IMR-90 (cell line): ENCODE data around the gene TSPYL1. TPM values are rescaled to one million over a fixed set of nuclear protein-coding genes. Genes with fewer than 3 reads are reported as not detected.

Experiments
- ATAC-seq: fragments of 200-7000 bp; cut with Tn5 transposase; 2 replicates; pipeline ENCODE4 v1.9.1; 2020; ENCODE audit warnings: low read depth, mild to moderate bottlenecking, moderate library complexity
- BruUV-seq: library from RNA; stranded (reverse); fragments of 400-500 nt; replicated peaks from 2 replicates; lab custom pipeline; 2021; lab: Mats Ljungman, UMichigan
- CTCF ChIA-PET: fragments of 300-600 bp; formaldehyde crosslinking; extraction: SDS; loops from one replicate; lab custom pipeline; 2021; ENCODE audit warnings: antibody characterized with exemption; lab: Yijun Ruan, JAX
- POLR2A ChIA-PET: fragments of 300-600 bp; sonication (Branson Sonifier 250); formaldehyde crosslinking; loops from one replicate; lab custom pipeline; 2022; ENCODE audit warnings: antibody characterized with exemption; ENCODE audit not compliant: unreplicated experiment; lab: Charles Lee
- DNase-seq: peaks from one replicate; pipeline ENCODE4 v3.0.0; 2013
- H2AFZ ChIP-seq: replicated peaks from 2 replicates; pipeline ENCODE3; 2013; ENCODE audit warnings: low read length, mild to moderate bottlenecking; ENCODE audit not compliant: poor library complexity
- H2AK5ac ChIP-seq: 2 replicates; pipeline ENCODE4 v1.6.1; 2013; ENCODE audit warnings: low read depth, low read length, inconsistent platforms
- H2AK9ac ChIP-seq: replicated peaks from 2 replicates; pipeline ENCODE3; 2013; ENCODE audit warnings: mild to moderate bottlenecking, low read depth, low read length, moderate library complexity; ENCODE audit not compliant: poor library complexity
- H2BK120ac ChIP-seq: 2 replicates; pipeline ENCODE4 v1.6.1; 2013; ENCODE audit warnings: low read depth, low read length, inconsistent platforms
- H2BK15ac ChIP-seq: 3 replicates; pipeline ENCODE4 v1.6.1; 2013; ENCODE audit warnings: low read depth, low read length, inconsistent platforms
- H2BK20ac ChIP-seq: 2 replicates; pipeline ENCODE4 v1.6.1; 2013; ENCODE audit warnings: low read depth, mild to moderate bottlenecking, inconsistent platforms, low read length, moderate library complexity
- H2BK5ac ChIP-seq: 2 replicates; pipeline ENCODE4 v1.6.1; 2013; ENCODE audit warnings: mild to moderate bottlenecking, low read depth, low read length, inconsistent platforms; ENCODE audit not compliant: poor library complexity, severe bottlenecking
- H3K14ac ChIP-seq: replicated peaks from 2 replicates; pipeline ENCODE4 v1.6.1; 2013; ENCODE audit warnings: low read depth, low read length, inconsistent platforms
- H3K18ac ChIP-seq: 2 replicates; pipeline ENCODE4 v1.6.1; 2013; ENCODE audit warnings: low read depth, low read length, control low read depth
- H3K23ac ChIP-seq: 2 replicates; pipeline ENCODE4 v1.6.1; 2013; ENCODE audit warnings: low read depth, low read length, inconsistent platforms
- H3K27ac ChIP-seq: 2 replicates; pipeline ENCODE4 v1.5.1; 2013; ENCODE audit warnings: mild to moderate bottlenecking, control low read depth, low read length; ENCODE audit not compliant: insufficient read depth
- H3K27me3 ChIP-seq: 2 replicates; pipeline ENCODE4 v1.6.1; 2013; ENCODE audit warnings: low read length; ENCODE audit not compliant: control insufficient read depth, insufficient read depth
- H3K36me3 ChIP-seq: 2 replicates; pipeline ENCODE4 v1.6.1; 2013; ENCODE audit warnings: low read length, mixed read lengths; ENCODE audit not compliant: control insufficient read depth, insufficient read depth
- H3K4ac ChIP-seq: 2 replicates; pipeline ENCODE4 v1.6.1; 2013; ENCODE audit warnings: low read depth, low read length, inconsistent platforms
- H3K4me1 ChIP-seq: 2 replicates; pipeline ENCODE4 v1.6.1; 2013; ENCODE audit warnings: low read length, mixed read lengths; ENCODE audit not compliant: control insufficient read depth, insufficient read depth
- H3K4me2 ChIP-seq: 2 replicates; pipeline ENCODE4 v1.6.1; 2013; ENCODE audit warnings: low read depth, mild to moderate bottlenecking, control low read depth, low read length, moderate library complexity
- H3K4me3 ChIP-seq: 2 replicates; pipeline ENCODE4 v1.5.1; 2013; ENCODE audit warnings: low read depth, mild to moderate bottlenecking, control low read depth, low read length, moderate library complexity; ENCODE audit not compliant: insufficient read depth
- H3K56ac ChIP-seq: 2 replicates; pipeline ENCODE4 v1.6.1; 2013; ENCODE audit warnings: low read length, inconsistent platforms; ENCODE audit not compliant: insufficient read depth; ENCODE audit errors: extremely low read depth
- H3K79me1 ChIP-seq, 2 experiments: 2 replicates each; pipeline ENCODE4 v1.6.1; 2013; ENCODE audit warnings: low read length in 2 of 2, inconsistent platforms in 1 of 2, low read depth in 1 of 2
- H3K9ac ChIP-seq: 2 replicates; pipeline ENCODE4 v1.6.1; 2013; ENCODE audit warnings: low read depth, low read length, control low read depth
- H3K9me1 ChIP-seq: 2 replicates; pipeline ENCODE4 v1.6.1; 2013; ENCODE audit warnings: low read length, inconsistent platforms; ENCODE audit not compliant: insufficient read depth
- H3K9me3 ChIP-seq: 2 replicates; pipeline ENCODE4 v1.6.1; 2013; ENCODE audit warnings: low read length; ENCODE audit not compliant: control insufficient read depth, insufficient read depth
- H4K20me1 ChIP-seq: 2 replicates; pipeline ENCODE4 v1.6.1; 2013; ENCODE audit warnings: low read length, inconsistent platforms; ENCODE audit not compliant: insufficient read depth
- H4K5ac ChIP-seq: 2 replicates; pipeline ENCODE4 v1.6.1; 2013; ENCODE audit warnings: mild to moderate bottlenecking, low read depth, low read length, control low read depth
- H4K8ac ChIP-seq, 2 experiments: 2 replicates each; pipeline ENCODE4 v1.6.1; 2013; ENCODE audit warnings: low read depth in 2 of 2, low read length in 2 of 2, control low read depth in 1 of 2, inconsistent platforms in 1 of 2
- H4K91ac ChIP-seq: 2 replicates; pipeline ENCODE4 v1.6.1; 2013; ENCODE audit warnings: low read depth, low read length, inconsistent platforms; ENCODE audit not compliant: insufficient read depth
- CEBPB ChIP-seq: IDR thresholded peaks from 2 replicates; pipeline ENCODE4 v1.6.1; 2012; ENCODE audit warnings: low read depth, low read length, improper control_type of control experiment
- RFX5 ChIP-seq: IDR thresholded peaks from 2 replicates; pipeline ENCODE4 v1.8.0; 2012; ENCODE audit warnings: low read depth, mild to moderate bottlenecking, low read length, moderate library complexity
- WGBS, 2 experiments: methylation state at CpG; one replicate each; pipeline versions ENCODE4 v1.1.5 to v1.1.7; 2013; ENCODE audit warnings: missing lambda C conversion rate in 2 of 2; ENCODE audit not compliant: insufficient read length in 1 of 2; ENCODE audit errors: extremely low coverage in 2 of 2; 5-methylcytosine and 5-hydroxymethylcytosine counted together
- dilution Hi-C: fragments of 300-500 bp; cut with HindIII; formaldehyde crosslinking; loops from one replicate; pipeline ENCODE4 v1.14.3; 2018; ENCODE audit warnings: low sequenced_read_pairs; ENCODE audit not compliant: unreplicated experiment
- in situ Hi-C: fragments of 300-500 bp; cut with MboI; formaldehyde crosslinking; loops from 3 replicates; pipeline ENCODE4 v1.14.3; 2019; ENCODE audit warnings: low sequenced_read_pairs, inconsistent platforms, mixed read lengths
- intact Hi-C: fragments of 100-400 bp; cut with micrococcal nuclease; formaldehyde crosslinking; loops from 2 replicates; pipeline ENCODE4 v1.10.0; 2022
- polyA plus RNA-seq, 3 experiments: library from polyadenylated mRNA; depleted of rRNA; stranded (reverse); fragments of >200 nt; gene quantifications; 2 replicates each; pipeline ENCODE4 v1.2.3, GENCODE V29; 2012; ENCODE audit warnings: low replicate concordance in 1 of 3
- total RNA-seq: library from RNA; depleted of rRNA; stranded (reverse); fragments of >200 nt; gene quantifications from 2 replicates; pipeline ENCODE4 v1.2.3, GENCODE V29; 2012

The TSPYL1 gene
- total and polyA plus RNA-seq, 2 of the 4 experiments (the other 2 are of a cell fraction) = 32.4 to 111 TPM

DNA sequence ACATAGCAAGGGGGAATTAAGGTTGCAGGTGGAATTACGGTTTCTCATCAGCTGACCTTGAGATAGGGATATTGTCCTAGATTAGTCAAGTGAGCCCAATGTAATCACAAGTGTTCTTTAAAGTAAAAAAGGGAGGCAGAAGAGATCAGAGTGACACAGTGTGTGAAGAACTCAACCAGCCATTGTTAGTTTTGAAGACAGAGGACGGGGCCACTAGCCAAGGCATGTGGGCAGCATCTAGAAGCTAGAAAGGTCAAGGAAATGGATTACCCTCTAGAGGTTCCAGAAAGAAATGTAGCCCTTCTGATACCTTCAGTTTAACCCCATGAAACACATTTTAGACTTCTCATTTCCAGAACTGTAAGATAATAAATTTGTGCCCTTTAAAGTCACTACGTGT is 18.5 kb upstream of the TSPYL1 start:
- Histone ChIP-seq H3K9ac (no peak overlapping the region), H3K27ac (no peak overlapping the region), H3K9me3 (peaks cover 4% of the 10 kb centered on the region), H2BK5ac (no peak overlapping the region), H2AK5ac (no peak overlapping the region), H2AFZ (no peak overlapping the region), H3K18ac (no peak overlapping the region), H4K5ac (no peak overlapping the region), H3K4me1 (no peaks in the 10 kb centered on the region), H3K4me2 (no peak overlapping the region), H2BK20ac (no peak overlapping the region), H3K27me3 (no peaks in the 10 kb centered on the region), H3K79me1 (no peaks in the 10 kb centered on the region; a peak in 1 of 4 replicates), H4K91ac (no peak overlapping the region), H4K8ac (no peak overlapping the region), H2BK15ac (no peak overlapping the region), H2AK9ac (no peak overlapping the region), H3K56ac (no peak overlapping the region), H3K4me3 (no peak overlapping the region), H4K20me1 (no peaks in the 10 kb centered on the region), H3K9me1 (no peaks in the 10 kb centered on the region), H3K36me3 (no peaks in the 10 kb centered on the region), H2BK120ac (no peak overlapping the region), H3K23ac (no peak overlapping the region), H3K14ac (no peak overlapping the region), H3K4ac (no peak overlapping the region)
- ChIA-PET CTCF (no interaction called here), POLR2A (no interaction called here)
- dilution Hi-C loops (no loop called here), intact Hi-C loops (no loop called here), in situ Hi-C loops (loop anchor here (10.0 to 25.0 kb wide), 2 partner anchors 139 to 237 kb away; no protein-coding TSS in a partner anchor)
- no peak for ATAC-seq
- DNase-seq = no peak
- WGBS, 2 experiments = 100% methylated on average over 1 of the region's 3 CpGs; no CpG with 5 or more reads in 1 of the 2 experiments
- TF ChIP-seq RFX5 (no peak), CEBPB (no peak)
- BruUV-seq = no TSS peak
